ENCODE data around the gene PCBP3.

GRCh38 chr21:45637883-45638282, 5.6 kb upstream of the PCBP3 start:
- no peak for TF ChIP-seq CTCF (IDR thresholded peaks at IDR 0.05; ENCODE audit: extremely low read depth in 1 of 2, insufficient read depth in 1 of 2, low read depth in 1 of 2, low read length in 2 of 2)
- no peak for TF ChIP-seq POLR2AphosphoS5 (IDR thresholded peaks at IDR 0.05; ENCODE audit: insufficient read depth, low read depth, low read length)
- no peak for TF ChIP-seq JUN (IDR thresholded peaks at IDR 0.05; ENCODE audit: borderline replicate concordance, insufficient read depth, insufficient read length, low read depth)
- no peak for TF ChIP-seq POLR2A (IDR thresholded peaks at IDR 0.05; ENCODE audit: low read depth, low read length)

Data from endothelial cell of umbilical vein (primary cell).